K562 (cell line): ENCODE results near the gene MYMK. TPM values are rescaled to one million over a fixed set of nuclear protein-coding genes. Genes with fewer than 3 reads are reported as not detected.

ENCODE experiments used
- ATAC-seq: fragments of 200-7000 bp; cut with Tn5 transposase; 3 replicates; pipeline ENCODE4 v1.9.1; 2020; ENCODE audit warnings: moderate library complexity
- BruUV-seq: library from RNA; stranded (reverse); fragments of 400-500 nt; replicated peaks from 2 replicates; lab custom pipeline; 2021; lab: Mats Ljungman, UMichigan
- CTCF ChIA-PET: fragments of 300-600 bp; formaldehyde crosslinking; extraction: SDS; loops from one replicate; lab custom pipeline; 2021; ENCODE audit warnings: low intra/inter-chr PET ratio; lab: Yijun Ruan, JAX
- POLR2A ChIA-PET: fragments of 300-600, 350-650 bp; sonication (Branson Sonifier 250); formaldehyde crosslinking; extraction: SDS; loops from one replicate; lab custom pipeline; 2021; ENCODE audit warnings: antibody characterized with exemption, inconsistent platforms; lab: Yijun Ruan, JAX
- DNase-seq, 4 experiments: peaks; one replicate each; pipeline versions ENCODE4 v3.0.0 to v3.0.0-alpha.2; 2011 to 2018; ENCODE audit warnings: low spot score in 3 of 4, mixed read lengths in 3 of 4; ENCODE audit errors: extremely low read depth in 1 of 4
- FAIRE-seq: peaks from 2 replicates; lab custom pipeline; 2011; peaks lifted over from hg19 to GRCh38; lab: Jason Lieb, UNC
- H2AFZ ChIP-seq: 2 replicates; pipeline ENCODE4 v1.6.0; 2011; ENCODE audit warnings: low read depth, low read length, control low read depth, inconsistent platforms
- H3K27ac ChIP-seq: fragments of 200-600 bp; 3 replicates; pipeline ENCODE4 v1.8.0; 2011; ENCODE audit warnings: low read depth, mild to moderate bottlenecking, control low read depth, inconsistent platforms, low read length, moderate library complexity, mixed read lengths; ENCODE audit errors: extremely low read depth
- H3K27me3 ChIP-seq, 2 experiments: fragments of 300-600 bp in 1 of 2; 2 replicates in 1 of 2; 3 replicates in 1 of 2; pipeline versions ENCODE4 v1.6.0 to v1.8.0; 2011; ENCODE audit warnings: inconsistent platforms in 2 of 2, low read length in 2 of 2, mild to moderate bottlenecking in 1 of 2, mixed read lengths in 1 of 2, moderate library complexity in 1 of 2; ENCODE audit not compliant: control insufficient read depth in 2 of 2, insufficient read depth in 2 of 2
- H3K36me3 ChIP-seq: fragments of 300-600 bp; 3 replicates; pipeline ENCODE4 v1.8.0; 2011; ENCODE audit warnings: mild to moderate bottlenecking, low read length, inconsistent platforms; ENCODE audit not compliant: control insufficient read depth, insufficient read depth
- H3K4me1 ChIP-seq, 2 experiments: fragments of 200-600 bp in 1 of 2; replicated peaks in 1 of 2; 2 replicates in 1 of 2; 3 replicates in 1 of 2; pipeline versions ENCODE4 v1.5.1 to v1.8.0; 2011; ENCODE audit warnings: inconsistent platforms in 2 of 2, low read length in 2 of 2, mild to moderate bottlenecking in 1 of 2, mixed read lengths in 1 of 2, moderate library complexity in 1 of 2; ENCODE audit not compliant: control insufficient read depth in 2 of 2, insufficient read depth in 2 of 2
- H3K4me2 ChIP-seq: 2 replicates; pipeline ENCODE4 v1.6.1; 2011; ENCODE audit warnings: low read length, control low read depth, inconsistent platforms, mixed read lengths; ENCODE audit not compliant: insufficient read depth
- H3K4me3 ChIP-seq: fragments of 200-600 bp; sonication (generic), shearing (Covaris generic); 2 replicates; pipeline ENCODE4 v1.5.1; 2016; ENCODE audit warnings: control low read depth, inconsistent platforms
- H3K79me2 ChIP-seq: fragments of 200-600 bp; 3 replicates; pipeline ENCODE4 v1.8.0; 2011; ENCODE audit warnings: low read length, inconsistent platforms; ENCODE audit not compliant: control insufficient read depth, insufficient read depth
- H3K9ac ChIP-seq, 2 experiments: 2 replicates each; pipeline versions ENCODE4 v1.6.0 to v1.6.1; 2011; ENCODE audit warnings: low read depth in 2 of 2, low read length in 2 of 2, control low read depth in 1 of 2, inconsistent platforms in 1 of 2, mild to moderate bottlenecking in 1 of 2, mixed read lengths in 1 of 2; ENCODE audit not compliant: insufficient read depth in 1 of 2
- H3K9me1 ChIP-seq: one replicate; pipeline ENCODE4 v1.6.0; 2011; ENCODE audit warnings: inconsistent platforms, mild to moderate bottlenecking, low read length, moderate library complexity; ENCODE audit not compliant: control insufficient read depth, insufficient read depth
- H3K9me3 ChIP-seq: replicated peaks from 2 replicates; pipeline ENCODE4 v1.5.1; 2011; ENCODE audit warnings: low read depth, low read length, inconsistent platforms; ENCODE audit not compliant: control insufficient read depth, insufficient read depth
- H4K20me1 ChIP-seq: replicated peaks from 2 replicates; pipeline ENCODE4 v1.6.1; 2011; ENCODE audit warnings: low read length, inconsistent platforms, mixed read lengths; ENCODE audit not compliant: control insufficient read depth, insufficient read depth
- CHD1 ChIP-seq: fragments of 200-600 bp; sonication (generic); IDR thresholded peaks from one replicate; pipeline ENCODE4 v1.6.1; 2012; ENCODE audit warnings: mild to moderate bottlenecking, moderate library complexity, low read length, inconsistent platforms
- GTF2B ChIP-seq: IDR thresholded peaks from 2 replicates; pipeline ENCODE4 v1.6.1; 2011; ENCODE audit not compliant: insufficient read length; ENCODE audit errors: extremely low read depth
- TSHZ1 ChIP-seq: fragments of 250-450 bp; sonication (Bioruptor Pico); IDR thresholded peaks from 2 replicates; pipeline ENCODE4 v1.4.0; 2020; ENCODE audit warnings: mild to moderate bottlenecking, moderate library complexity
- YY1 ChIP-seq, 3 experiments: IDR thresholded peaks; 2 replicates each; pipeline ENCODE4 v1.6.1; 2011; ENCODE audit warnings: low read length in 2 of 3, mild to moderate bottlenecking in 2 of 3, moderate library complexity in 2 of 3, borderline replicate concordance in 1 of 3, control low read depth in 1 of 3, low read depth in 1 of 3; ENCODE audit not compliant: insufficient read depth in 3 of 3, insufficient replicate concordance in 2 of 3, control insufficient read depth in 1 of 3, insufficient read length in 1 of 3; ENCODE audit errors: extremely low read depth in 1 of 3
- ZFP91 ChIP-seq: sonication (generic); formaldehyde crosslinking; IDR thresholded peaks from 2 replicates; pipeline ENCODE4 v1.8.0; 2022; ENCODE audit warnings: mild to moderate bottlenecking, missing genetic modification reagents
- WGBS: fragments of 100-300 bp; shearing (Covaris generic); methylation state at CpG from one replicate; pipeline ENCODE4 v1.1.6; 2016; ENCODE audit warnings: low coverage, mixed read lengths; ENCODE audit not compliant: insufficient coverage; ENCODE audit errors: missing lambda C conversion rate; 5-methylcytosine and 5-hydroxymethylcytosine counted together
- in situ Hi-C: fragments of 300-500 bp; cut with MboI; formaldehyde crosslinking; loops from 4 replicates; pipeline ENCODE4 v1.15.0; 2018; ENCODE audit warnings: inconsistent platforms, mixed read lengths
- intact Hi-C: fragments of 100-400 bp; cut with micrococcal nuclease; formaldehyde crosslinking; loops from 2 replicates; pipeline ENCODE4 v1.14.2; 2022
- polyA plus RNA-seq, 8 experiments: library from polyadenylated mRNA; depleted of rRNA in 4 of 8; stranded (reverse) in 5 of 8; unstranded in 3 of 8; fragments of >200 nt; fragmentation: Nextera tagmentation in 2 of 8; fragmentation: Illumina TruSeq in 1 of 8; extraction: Ambion mirVana in 2 of 8; extraction: Trizol in 1 of 8; gene quantifications; 2 replicates each; pipeline versions ENCODE4 v1.2.1 to v1.2.3, GENCODE V29; 2011 to 2014; ENCODE audit warnings: inconsistent platforms in 1 of 8, missing spikeins in 1 of 8
- total RNA-seq, 7 experiments: library from RNA; depleted of rRNA in 6 of 7; stranded (reverse); fragments of >200 nt in 6 of 7; fragmentation: Illumina TruSeq in 2 of 7; extraction: Trizol in 2 of 7; gene quantifications; 2 replicates each; pipeline versions ENCODE4 v1.2.1 to v1.2.3, GENCODE V29; 2011 to 2021; ENCODE audit warnings: low replicate concordance in 1 of 7

MYMK gene
- total and polyA plus RNA-seq, 9 of the 15 experiments (the other 6 are each of a cell fraction or from before 2014, with no cell fraction given) = not detected

- ATAC-seq = no peak
- no peak overlapping the region for H3K4me3 ChIP-seq
- no peak for TF ChIP-seq YY1 (IDR thresholded peaks at IDR 0.05; ENCODE audit: borderline replicate concordance in 1 of 3, control insufficient read depth in 1 of 3, extremely low read depth in 1 of 3, insufficient read depth in 3 of 3, insufficient read length in 1 of 3, insufficient replicate concordance in 2 of 3, low read depth in 1 of 3, low read length in 2 of 3)
- in situ Hi-C loops = no loop called here
- no peaks in the 10 kb centered on the region for H3K9me3 ChIP-seq
- no peaks in the 10 kb centered on the region for H3K79me2 ChIP-seq
- POLR2A ChIA-PET = no interaction called here
- H3K9me1 ChIP-seq = no peaks in the 10 kb centered on the region
- intact Hi-C loops = no loop called here
- H3K9ac ChIP-seq = no peak overlapping the region
- peaks cover 24 to 86% of the 10 kb centered on the region in 2 experiments; a peak in 4 of 5 replicates for H3K27me3 ChIP-seq
- CTCF ChIA-PET = no interaction called here
- H3K36me3 ChIP-seq = no peaks in the 10 kb centered on the region
- WGBS = 2% methylated on average over 14 of the region's 21 CpGs
- H3K4me1 ChIP-seq = peaks cover 0 to 23% of the 10 kb centered on the region in 2 experiments; a peak in 2 of 5 replicates
- no peak for FAIRE-seq
- no peak for DNase-seq
- BruUV-seq = no TSS peak
- no peak overlapping the region for H2AFZ ChIP-seq
- H3K4me2 ChIP-seq = no peak overlapping the region
- H3K27ac ChIP-seq = no peak overlapping the region
- H4K20me1 ChIP-seq = peaks cover 24% of the 10 kb centered on the region; the same call in 1 of the 2 replicates
These were observed 49.2 kb upstream of the MYMK start for GRCh38 chr9:133573791-133574515.

- H3K9me1 ChIP-seq = no peaks in the 10 kb centered on the region
- peaks cover 0 to 20% of the 10 kb centered on the region in 2 experiments; a peak in 2 of 5 replicates for H3K4me1 ChIP-seq
- no peaks in the 10 kb centered on the region for H3K36me3 ChIP-seq
- FAIRE-seq (no peak), DNase-seq (no peak), ATAC-seq (no peak)
- in situ Hi-C loops (no loop called here), intact Hi-C loops (no loop called here)
- ChIA-PET CTCF (no interaction called here), POLR2A (interaction anchor here (0.5 to 0.7 kb wide), 2 partner anchors 13 to 422 kb away, joined by 3 to 4 read pairs; no protein-coding TSS in a partner anchor)
- H3K9me3 ChIP-seq = no peaks in the 10 kb centered on the region
- H3K9ac ChIP-seq = no peak overlapping the region
- H3K27me3 ChIP-seq = peaks cover 18 to 83% of the 10 kb centered on the region in 2 experiments; a peak in 4 of 5 replicates
- H3K27ac ChIP-seq = no peak overlapping the region
- no peak overlapping the region for H2AFZ ChIP-seq
- no TSS peak for BruUV-seq
- H4K20me1 ChIP-seq = peaks cover 18% of the 10 kb centered on the region; the same call in 1 of the 2 replicates
- WGBS = under 1% methylated on average over 15 of the region's 15 CpGs
- H3K79me2 ChIP-seq = no peaks in the 10 kb centered on the region
- no peak overlapping the region for H3K4me3 ChIP-seq
- no peak overlapping the region for H3K4me2 ChIP-seq
- TF ChIP-seq GTF2B (no peak), ZFP91 (CRISPR knock-in tag) (no peak), CHD1 (no peak), TSHZ1 (CRISPR knock-in tag) (no peak)
These were observed 48.1 kb upstream of the MYMK start for GRCh38 chr9:133572821-133573361.
